ENCODE measurements around the gene SKOR2.

GRCh38 chr18:47265197-47265596, 13.7 kb upstream of the SKOR2 start:
- no peak for TF ChIP-seq CTCF (IDR thresholded peaks at IDR 0.05)
- TF ChIP-seq POLR2A (IDR thresholded peaks at IDR 0.05), result no peak

Measured in Peyer's patch (tissue), 4 donors.